HCT116 (cell line): ENCODE measurements around the gene IFT74.

Experiments
- ATF3 ChIP-seq: IDR thresholded peaks from 2 replicates; pipeline ENCODE4 v1.6.1; 2012
- CBX3 ChIP-seq: IDR thresholded peaks from 2 replicates; pipeline ENCODE4 v1.6.1; 2012; ENCODE audit warnings: low read depth
- CEBPB ChIP-seq: IDR thresholded peaks from 2 replicates; pipeline ENCODE4 v1.6.1; 2012; ENCODE audit warnings: low read depth
- CTCF ChIP-seq, 3 experiments: fragments of 200-600 bp in 1 of 3; sonication (generic) in 1 of 3; IDR thresholded peaks in 2 of 3; conservative IDR thresholded peaks in 1 of 3; 2 replicates each; pipeline ENCODE4 v1.5.1; 2012 to 2017; ENCODE audit warnings: low read depth in 2 of 3, low read length in 2 of 3, antibody characterized with exemption in 1 of 3, borderline replicate concordance in 1 of 3, control low read depth in 1 of 3, mild to moderate bottlenecking in 1 of 3, mixed read lengths in 1 of 3, mixed run types in 1 of 3, moderate library complexity in 1 of 3; ENCODE audit not compliant: insufficient read depth in 1 of 3
- EZH2 ChIP-seq: fragments of 200-600 bp; sonication (generic); IDR thresholded peaks from 2 replicates; pipeline ENCODE4 v1.6.1; 2017; ENCODE audit warnings: antibody characterized with exemption, mixed run types
- EZH2phosphoT487 ChIP-seq: fragments of 200-600 bp; IDR thresholded peaks from 2 replicates; pipeline ENCODE4 v1.6.1; 2018; ENCODE audit warnings: antibody characterized with exemption, borderline replicate concordance
- JUND ChIP-seq: IDR thresholded peaks from 2 replicates; pipeline ENCODE4 v1.6.1; 2012
- POLR2A ChIP-seq: IDR thresholded peaks from 2 replicates; pipeline ENCODE4 v1.7.0; 2011; ENCODE audit warnings: borderline replicate concordance; ENCODE audit not compliant: insufficient read depth, insufficient read length; ENCODE audit errors: extremely low read depth
- RAD21 ChIP-seq: IDR thresholded peaks from 2 replicates; pipeline ENCODE4 v1.6.1; 2012; ENCODE audit warnings: low read depth, mild to moderate bottlenecking
- SIN3A ChIP-seq: IDR thresholded peaks from 2 replicates; pipeline ENCODE4 v1.6.1; 2012; ENCODE audit warnings: low read depth
- SRF ChIP-seq: IDR thresholded peaks from 2 replicates; pipeline ENCODE4 v1.6.1; 2012; ENCODE audit warnings: low read depth
- TCF7L2 ChIP-seq: IDR thresholded peaks from 2 replicates; pipeline ENCODE4 v1.7.0; 2011; ENCODE audit warnings: borderline replicate concordance, inconsistent platforms; ENCODE audit not compliant: insufficient read depth, insufficient read length; ENCODE audit errors: extremely low read depth
- ZFX ChIP-seq: fragments of 450-650 bp; IDR thresholded peaks from 2 replicates; pipeline ENCODE4 v1.6.1; 2017

- TF ChIP-seq EZH2phosphoT487 (no peak), ZFX (no peak), SRF (no peak), CTCF (IDR thresholded peaks at IDR 0.05 in 2 of 3, conservative IDR thresholded peaks at IDR 0.05 in 1 of 3; ENCODE audit: borderline replicate concordance in 1 of 3, insufficient read depth in 1 of 3, low read depth in 2 of 3, low read length in 2 of 3) (no peak), ATF3 (no peak), POLR2A (no peak), TCF7L2 (no peak), CBX3 (no peak), CEBPB (no peak), RAD21 (no peak), EZH2 (no peak), SIN3A (no peak), JUND (no peak)
Observed at GRCh38 chr9:27089706-27090105, 133.5 kb downstream of the IFT74 start.
